Astrocyte of the cerebellum (primary cell): ENCODE measurements around the gene MSH2.
"Not testable (repeated sequence)": the region's sequence is repeated elsewhere in the genome, so short reads cannot be mapped to it uniquely, and the experiment has no call there.

Experiments
- DNase-seq: peaks from one replicate; pipeline ENCODE4 v3.0.0-alpha.2; 2011; ENCODE audit warnings: low read depth
- H3K4me3 ChIP-seq: 2 replicates; pipeline ENCODE4 v1.5.1; 2011; ENCODE audit warnings: mild to moderate bottlenecking, low read depth, low read length, moderate library complexity
- in situ Hi-C: cut with HindIII; loops from 2 replicates; pipeline ENCODE4 v1.10.0; 2017; ENCODE audit warnings: low sequenced_read_pairs
- TF ChIP-seq, protein P1 (sequence below): IDR thresholded peaks from 2 replicates; pipeline ENCODE4 v1.5.1; 2012; ENCODE audit warnings: low read length, low read depth, moderate library complexity, mild to moderate bottlenecking; ENCODE audit errors: missing control alignments

The MSH2 gene

GRCh38 chr2:47497843-47498460, 95.0 kb downstream of the MSH2 start:
- DNase-seq = no peak
- no peak overlapping the region for H3K4me3 ChIP-seq
- TF ChIP-seq, protein P1, sequence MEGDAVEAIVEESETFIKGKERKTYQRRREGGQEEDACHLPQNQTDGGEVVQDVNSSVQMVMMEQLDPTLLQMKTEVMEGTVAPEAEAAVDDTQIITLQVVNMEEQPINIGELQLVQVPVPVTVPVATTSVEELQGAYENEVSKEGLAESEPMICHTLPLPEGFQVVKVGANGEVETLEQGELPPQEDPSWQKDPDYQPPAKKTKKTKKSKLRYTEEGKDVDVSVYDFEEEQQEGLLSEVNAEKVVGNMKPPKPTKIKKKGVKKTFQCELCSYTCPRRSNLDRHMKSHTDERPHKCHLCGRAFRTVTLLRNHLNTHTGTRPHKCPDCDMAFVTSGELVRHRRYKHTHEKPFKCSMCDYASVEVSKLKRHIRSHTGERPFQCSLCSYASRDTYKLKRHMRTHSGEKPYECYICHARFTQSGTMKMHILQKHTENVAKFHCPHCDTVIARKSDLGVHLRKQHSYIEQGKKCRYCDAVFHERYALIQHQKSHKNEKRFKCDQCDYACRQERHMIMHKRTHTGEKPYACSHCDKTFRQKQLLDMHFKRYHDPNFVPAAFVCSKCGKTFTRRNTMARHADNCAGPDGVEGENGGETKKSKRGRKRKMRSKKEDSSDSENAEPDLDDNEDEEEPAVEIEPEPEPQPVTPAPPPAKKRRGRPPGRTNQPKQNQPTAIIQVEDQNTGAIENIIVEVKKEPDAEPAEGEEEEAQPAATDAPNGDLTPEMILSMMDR = no peak
- in situ Hi-C loops = no loop called here

DNA sequence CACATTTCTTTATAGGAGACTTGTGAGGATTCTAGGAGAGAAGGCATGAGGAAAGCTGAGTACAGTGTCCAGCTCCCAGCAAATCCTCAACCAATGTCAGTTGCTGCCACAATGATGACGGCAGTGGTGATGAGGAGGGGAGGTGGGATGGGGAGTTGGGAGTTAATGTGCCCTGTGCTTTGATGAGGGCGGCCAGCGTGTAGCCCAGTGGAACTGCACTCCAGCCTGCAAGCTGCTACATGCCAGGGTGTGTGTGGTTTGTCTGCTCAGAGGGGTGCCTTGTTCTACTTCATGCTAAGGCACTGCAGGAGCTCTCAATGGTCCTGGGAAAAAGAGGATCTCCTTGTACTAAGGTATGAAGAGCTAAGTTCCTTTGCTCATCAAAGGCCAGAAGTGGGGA, 96.1 kb downstream of the MSH2 start:
- no peak for DNase-seq
- no peak overlapping the region for H3K4me3 ChIP-seq
- in situ Hi-C loops = no loop called here
- TF ChIP-seq, protein P1 = no peak

GRCh38 chr2:47499621-47500309, 96.8 kb downstream of the MSH2 start:
- H3K4me3 ChIP-seq = no peak overlapping the region
- in situ Hi-C loops = no loop called here
- no peak for DNase-seq
- TF ChIP-seq, protein P1 = no peak

DNA sequence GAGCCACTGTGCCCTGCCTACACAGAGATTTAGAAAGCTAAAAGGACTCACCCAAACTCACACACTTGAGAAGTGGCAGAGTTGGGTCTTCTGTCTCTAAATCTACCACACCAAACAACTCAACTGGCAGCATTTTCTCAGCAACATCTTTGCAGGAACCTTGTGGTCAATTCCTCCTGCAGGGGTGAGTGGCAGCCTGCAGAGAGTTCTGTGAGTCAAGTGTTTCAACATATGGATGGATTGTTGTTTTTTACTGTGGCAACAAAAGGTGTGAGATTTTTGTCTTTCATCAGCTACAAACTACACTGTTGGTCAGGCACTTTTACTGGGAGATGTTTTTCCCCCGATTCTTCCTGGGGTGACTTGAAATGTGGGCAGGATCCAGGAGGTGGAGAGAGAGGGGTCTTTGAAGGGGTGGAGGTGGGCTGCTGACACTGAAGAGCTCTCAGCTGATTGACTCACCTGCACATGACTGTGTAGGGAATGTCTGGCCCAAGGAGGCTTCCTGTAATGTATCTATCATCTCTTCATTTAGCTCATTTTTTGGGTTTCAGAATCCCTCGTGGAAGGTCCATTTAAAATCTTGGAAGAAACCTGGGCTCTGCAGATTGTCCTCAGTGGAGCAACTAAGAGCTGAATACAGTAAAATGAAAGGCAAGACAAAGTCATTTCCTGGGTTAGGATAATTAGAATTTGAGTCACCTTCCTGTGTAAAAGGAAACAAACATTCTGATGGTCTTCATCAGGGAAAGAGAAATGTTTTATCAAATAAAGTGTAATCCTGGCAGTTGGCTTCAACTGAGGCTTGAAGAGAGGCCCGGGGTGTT, 98.6 kb downstream of the MSH2 start:
- in situ Hi-C loops = no loop called here
- H3K4me3 ChIP-seq = no peak overlapping the region
- TF ChIP-seq, protein P1 = no peak
- DNase-seq = peak; percentile 11

DNA sequence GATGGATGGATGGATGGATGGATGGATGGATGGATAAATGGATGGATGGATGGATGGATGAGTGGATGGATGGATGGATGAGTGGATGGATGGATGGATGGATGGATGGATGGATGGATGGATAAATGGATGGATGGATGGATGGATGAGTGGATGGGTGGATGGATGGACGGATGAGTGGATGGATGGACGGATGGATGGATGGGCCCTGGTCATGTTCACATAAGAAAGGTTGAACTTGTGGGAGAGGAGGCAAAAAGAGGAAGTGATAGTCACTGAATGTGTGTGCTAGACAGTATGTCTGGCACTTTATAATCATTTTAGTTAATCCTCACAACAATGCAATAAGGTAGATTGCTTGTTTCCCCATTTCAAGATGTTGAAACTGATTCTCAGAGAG, 99.5 kb downstream of the MSH2 start:
- H3K4me3 ChIP-seq, in situ Hi-C loops, DNase-seq: not testable (repeated sequence)

DNA sequence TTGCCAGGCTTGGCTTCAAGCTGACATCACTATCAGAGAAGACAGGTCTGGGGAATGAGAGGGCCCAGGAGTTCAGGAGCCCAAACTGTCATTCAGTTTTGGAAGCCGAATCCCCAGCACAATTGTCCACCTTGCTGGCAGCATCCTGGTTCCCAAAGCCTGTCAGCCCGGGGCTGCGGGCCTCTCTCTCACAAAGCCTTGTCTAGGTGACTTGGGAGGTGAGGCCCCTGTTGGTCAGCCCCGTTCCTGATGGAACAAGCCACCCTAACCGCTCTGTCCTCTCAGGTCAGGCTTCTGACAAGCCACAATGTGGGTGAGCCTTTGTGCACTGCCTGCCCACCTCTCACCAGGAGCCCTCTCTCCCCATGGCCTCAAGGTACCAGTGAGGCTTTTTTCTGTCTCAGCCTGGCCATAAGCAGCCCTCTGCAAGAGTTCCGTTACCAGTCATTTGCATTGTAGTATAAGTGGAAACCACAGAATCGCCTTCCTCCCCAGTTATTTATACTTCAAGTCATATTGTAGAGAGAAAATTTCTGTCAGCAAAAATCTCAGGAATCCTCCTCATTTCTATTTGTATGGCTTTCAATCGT, 100.6 kb downstream of the MSH2 start:
- in situ Hi-C loops = no loop called here
- TF ChIP-seq, protein P1 = no peak
- no peak overlapping the region for H3K4me3 ChIP-seq
- DNase-seq = no peak
